HepG2 (cell line): ENCODE results near the gene HYPK. TPM values are rescaled to one million over a fixed set of nuclear protein-coding genes. Genes with fewer than 3 reads are reported as not detected.

Experiments used
- AGO2 ChIP-seq: fragments of 200-400 bp; formaldehyde crosslinking; optimal IDR thresholded peaks from 2 replicates; pipeline ENCODE3; 2017; ENCODE audit warnings: mild to moderate bottlenecking, low read depth, low read length, moderate library complexity
- BRD4 ChIP-seq: sonication (generic); formaldehyde crosslinking; IDR thresholded peaks from 2 replicates; pipeline ENCODE4 v1.4.0; 2020; ENCODE audit warnings: missing genetic modification reagents
- HNF1B ChIP-seq: sonication (generic); formaldehyde crosslinking; IDR thresholded peaks from 2 replicates; pipeline ENCODE4 v1.5.1; 2020; ENCODE audit warnings: mild to moderate bottlenecking, moderate library complexity, missing genetic modification reagents
- HNRNPLL ChIP-seq: fragments of 200-400 bp; formaldehyde crosslinking; IDR thresholded peaks from 2 replicates; pipeline ENCODE4 v1.6.1; 2017; ENCODE audit warnings: mild to moderate bottlenecking, low read depth, low read length; ENCODE audit not compliant: poor library complexity, severe bottlenecking
- KAT8 ChIP-seq: IDR thresholded peaks from 2 replicates; pipeline ENCODE4 v1.6.1; 2016; ENCODE audit warnings: missing genetic modification reagents, missing compliant biosample characterization
- LBX2 ChIP-seq: sonication (generic); formaldehyde crosslinking; IDR thresholded peaks from 2 replicates; pipeline ENCODE4 v1.5.0; 2020; ENCODE audit warnings: missing genetic modification reagents, mild to moderate bottlenecking, borderline replicate concordance
- MXD4 ChIP-seq: IDR thresholded peaks from 2 replicates; pipeline ENCODE4 v1.6.1; 2016; ENCODE audit warnings: mild to moderate bottlenecking, missing biosample characterization, missing genetic modification reagents
- PRDM4 ChIP-seq: sonication (generic); formaldehyde crosslinking; IDR thresholded peaks from 2 replicates; pipeline ENCODE4 v1.9.0; 2021; ENCODE audit warnings: missing genetic modification reagents, borderline replicate concordance
- SAFB2 ChIP-seq: sonication (generic); formaldehyde crosslinking; IDR thresholded peaks from 2 replicates; pipeline ENCODE4 v1.5.1; 2020; ENCODE audit warnings: missing genetic modification reagents, low read depth, mild to moderate bottlenecking, borderline replicate concordance
- SNAPC2 ChIP-seq: sonication (generic); formaldehyde crosslinking; IDR thresholded peaks from 2 replicates; pipeline ENCODE4 v1.8.1; 2022; ENCODE audit warnings: mild to moderate bottlenecking, missing genetic modification reagents
- TFDP1 ChIP-seq: IDR thresholded peaks from 2 replicates; pipeline ENCODE4 v1.6.1; 2016; ENCODE audit warnings: missing compliant biosample characterization, missing genetic modification reagents, borderline replicate concordance
- ZBTB33 ChIP-seq: sonication (generic); formaldehyde crosslinking; IDR thresholded peaks from 2 replicates; pipeline ENCODE4 v1.4.0; 2020; ENCODE audit warnings: missing genetic modification reagents
- ZNF275 ChIP-seq: sonication (generic); formaldehyde crosslinking; IDR thresholded peaks from 2 replicates; pipeline ENCODE4 v1.8.0; 2022; ENCODE audit warnings: missing genetic modification reagents, mild to moderate bottlenecking, inconsistent platforms, borderline replicate concordance
- ZNF331 ChIP-seq: sonication (generic); formaldehyde crosslinking; IDR thresholded peaks from 2 replicates; pipeline ENCODE4 v1.4.0; 2020; ENCODE audit warnings: missing genetic modification reagents
- ZNF530 ChIP-seq: sonication (generic); formaldehyde crosslinking; IDR thresholded peaks from 2 replicates; pipeline ENCODE4 v1.5.0; 2020; ENCODE audit warnings: low read depth, mild to moderate bottlenecking, missing genetic modification reagents
- ZNF558 ChIP-seq: sonication (generic); formaldehyde crosslinking; IDR thresholded peaks from 2 replicates; pipeline ENCODE4 v1.9.0; 2022; ENCODE audit warnings: mild to moderate bottlenecking, missing genetic modification reagents, borderline replicate concordance
- ZNF572 ChIP-seq: sonication (generic); formaldehyde crosslinking; IDR thresholded peaks from 2 replicates; pipeline ENCODE4 v1.5.1; 2020; ENCODE audit warnings: mild to moderate bottlenecking, missing genetic modification reagents
- ZNF737 ChIP-seq: sonication (generic); formaldehyde crosslinking; IDR thresholded peaks from 2 replicates; pipeline ENCODE4 v1.5.0; 2020; ENCODE audit warnings: missing genetic modification reagents, mild to moderate bottlenecking, borderline replicate concordance
- polyA plus RNA-seq, 8 experiments: library from polyadenylated mRNA; depleted of rRNA in 3 of 8; stranded (reverse) in 7 of 8; unstranded in 1 of 8; fragments of >200 nt; fragmentation: Illumina TruSeq in 4 of 8; extraction: Trizol in 4 of 8; gene quantifications; 2 replicates each; pipeline versions ENCODE4 v1.2.1 to v1.2.3, GENCODE V29; 2011 to 2016; ENCODE audit warnings: low read depth in 4 of 8, missing spikeins in 1 of 8, mixed read lengths in 1 of 8; ENCODE audit not compliant: insufficient read depth in 1 of 8
- total RNA-seq, 5 experiments: library from RNA; depleted of rRNA; stranded (reverse); fragments of >200 nt; fragmentation: Illumina TruSeq; extraction: Trizol; gene quantifications; 2 replicates each; pipeline ENCODE4 v1.2.3, GENCODE V29; 2016; ENCODE audit warnings: low read depth in 1 of 5

HYPK gene
- total and polyA plus RNA-seq, 2 of the 13 experiments (the other 11 are each of a cell fraction or from before 2014, with no cell fraction given) = 13.5 to 16.5 TPM

- TF ChIP-seq TFDP1 (peak; percentile 59; the same call in 1 of the 2 replicates), BRD4 (CRISPR knock-in tag) (peak; percentile 60; the same call in 1 of the 2 replicates), ZNF558 (CRISPR knock-in tag) (peak; percentile 49; the same call in 1 of the 2 replicates), ZNF737 (CRISPR knock-in tag) (0 out of 2 replicates have a peak, but pooled peaks have one; percentile 24), ZBTB33 (CRISPR knock-in tag) (no peak; the same call in 1 of the 2 replicates), HNRNPLL (peak; percentile 49), HNF1B (CRISPR knock-in tag) (peak; percentile 75), ZNF331 (CRISPR knock-in tag) (no peak; the same call in 1 of the 2 replicates), PRDM4 (CRISPR knock-in tag) (no peak), SNAPC2 (CRISPR knock-in tag) (peak; percentile 37; the same call in 1 of the 2 replicates), LBX2 (CRISPR knock-in tag) (peak; percentile 77; the same call in 1 of the 2 replicates), MXD4 (peak; percentile 71; the same call in 1 of the 2 replicates), ZNF530 (CRISPR knock-in tag) (no peak), ZNF572 (CRISPR knock-in tag) (no peak), KAT8 (CRISPR knock-in tag) (peak; percentile 87), SAFB2 (CRISPR knock-in tag) (no peak), AGO2 (peak; percentile 92), ZNF275 (CRISPR knock-in tag) (no peak)
Measured at GRCh38 chr15:43800286-43801141, at the start of gene HYPK (continued).
